CMK (cell line): ENCODE measurements around the gene IQCH.
"Not testable (repeated sequence)": the region's sequence is repeated elsewhere in the genome, so short reads cannot be mapped to it uniquely, and the experiment has no call there.

ENCODE experiments used
- DNase-seq: peaks from one replicate; pipeline ENCODE4 v3.0.0-alpha.2; 2010; ENCODE audit warnings: low read depth

Gene IQCH

DNA sequence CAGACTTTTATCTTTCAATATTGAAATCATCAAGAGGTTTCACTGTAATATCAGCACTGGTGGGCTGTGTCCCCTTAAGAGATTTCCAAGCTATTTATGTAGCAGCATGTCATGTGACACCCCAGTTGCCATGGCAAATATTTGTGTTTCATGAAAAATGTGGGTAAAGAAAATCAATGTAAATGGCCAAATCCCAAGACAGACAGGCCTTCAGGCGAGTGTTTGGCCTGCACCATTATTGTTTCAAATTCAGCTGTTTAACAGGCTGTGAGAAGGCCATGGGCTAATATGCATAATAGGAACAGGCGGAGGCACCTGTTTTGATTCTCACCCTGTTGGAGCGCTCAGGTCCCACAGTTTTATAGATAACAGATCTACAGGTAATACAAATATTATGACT lies 104.2 kb downstream of the IQCH start:
- DNase-seq = no peak

DNA sequence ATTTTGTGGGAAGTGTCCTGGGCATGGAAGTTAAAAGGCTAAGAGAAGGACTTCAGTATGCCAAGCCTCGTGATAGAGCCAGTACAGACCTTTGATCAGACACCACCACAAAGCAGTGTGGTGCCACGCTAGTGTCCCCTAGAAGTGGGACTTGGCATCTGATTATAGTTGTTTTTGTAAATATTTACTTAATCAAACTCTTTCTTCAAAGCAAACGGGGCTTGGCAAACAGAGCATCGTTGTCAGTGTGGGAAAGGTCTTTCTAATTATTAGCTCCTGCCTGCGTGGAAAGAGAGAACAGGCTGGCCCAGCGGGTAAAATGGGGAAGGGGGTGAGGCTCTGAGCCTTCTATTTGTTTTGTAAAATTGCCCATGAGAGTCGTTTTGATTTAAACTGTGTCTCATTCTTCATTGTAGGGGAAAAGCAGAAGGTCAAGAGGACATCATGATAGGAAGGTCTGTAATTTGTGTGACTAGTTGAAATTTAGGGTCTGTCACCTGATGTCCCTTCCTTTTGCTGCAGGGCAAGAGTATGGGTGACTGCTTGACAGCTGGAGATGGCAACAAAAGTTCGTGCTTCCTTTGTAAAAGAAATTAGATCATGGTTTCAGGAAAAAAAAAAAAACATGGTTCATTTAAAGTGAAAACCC lies 105.0 kb downstream of the IQCH start:
- no peak for DNase-seq

DNA sequence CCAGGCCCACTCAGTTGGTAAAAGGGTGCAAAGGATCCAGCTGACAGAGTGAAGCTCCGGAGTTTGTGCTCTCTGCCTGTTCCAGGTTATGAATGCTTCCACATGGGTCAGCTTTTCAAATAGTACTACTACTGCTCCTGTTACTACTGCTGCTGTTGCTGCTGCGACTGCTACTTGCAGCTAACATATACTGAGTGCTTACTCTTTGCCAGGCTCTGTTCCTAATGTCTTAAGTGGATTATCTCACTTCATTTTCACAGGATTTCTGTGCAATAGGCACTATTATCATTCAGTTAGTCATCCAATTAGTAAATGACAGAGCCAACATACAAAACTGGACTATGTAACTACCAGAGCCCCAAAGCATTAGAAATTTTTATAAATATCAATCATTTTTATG lies 106.5 kb downstream of the IQCH start:
- no peak for DNase-seq

DNA sequence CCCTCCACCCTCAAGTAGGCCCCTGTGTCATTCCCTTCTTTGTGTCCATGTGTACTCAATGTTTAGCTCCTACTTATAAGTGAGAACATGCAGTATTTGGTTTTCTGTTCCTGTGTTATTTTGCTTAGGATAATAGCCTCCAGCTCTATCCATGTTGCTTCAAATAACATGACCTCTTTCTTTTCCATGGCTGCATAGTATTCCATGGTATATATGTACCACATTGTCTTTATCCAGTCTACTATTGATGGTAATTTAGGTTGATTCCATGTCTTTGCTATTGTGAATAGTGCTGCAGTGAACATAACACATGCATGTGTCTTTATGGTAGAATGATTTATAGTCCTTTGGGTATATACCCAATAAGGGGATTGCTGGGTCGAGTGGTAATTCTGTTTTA lies 109.1 kb downstream of the IQCH start:
- not testable (repeated sequence) for DNase-seq

DNA sequence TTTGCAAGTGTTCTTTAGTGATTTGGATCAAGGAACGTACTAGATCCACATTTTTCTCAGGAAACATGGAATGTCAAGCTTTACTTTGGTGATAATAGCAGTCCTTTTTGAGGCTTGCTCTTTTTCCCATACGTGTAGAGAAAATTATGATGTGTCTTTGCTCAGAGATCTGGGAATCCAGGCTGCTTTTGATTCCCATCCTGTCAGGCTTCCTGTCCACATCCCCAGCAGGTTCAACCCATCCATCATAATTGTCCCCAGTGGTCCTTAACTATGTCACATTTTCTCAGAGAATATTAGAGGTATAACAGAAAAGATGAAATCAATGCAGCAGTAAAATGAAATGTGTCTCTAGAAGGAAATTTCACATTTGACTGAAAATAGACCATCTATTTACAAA lies 111.4 kb downstream of the IQCH start:
- DNase-seq = no peak

DNA sequence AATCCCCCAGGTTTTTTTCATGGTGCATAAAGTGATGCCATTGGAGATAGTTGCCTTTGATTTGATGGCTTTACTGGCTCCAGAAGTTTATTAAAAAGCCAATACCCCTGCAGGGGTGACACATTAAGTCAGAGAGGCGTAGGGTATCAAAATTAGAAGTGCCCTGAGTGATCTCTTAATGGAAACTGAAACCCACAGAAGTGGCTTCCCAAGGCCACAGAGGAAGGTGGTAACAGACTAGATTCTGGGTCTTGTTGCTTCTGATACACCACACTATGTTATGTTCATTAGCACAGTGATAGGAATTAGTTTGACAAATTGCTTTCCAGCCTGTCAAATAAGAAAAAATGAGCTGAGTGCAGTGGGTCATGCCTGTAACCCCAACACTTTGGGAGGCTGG lies 112.3 kb downstream of the IQCH start:
- no peak for DNase-seq

DNA sequence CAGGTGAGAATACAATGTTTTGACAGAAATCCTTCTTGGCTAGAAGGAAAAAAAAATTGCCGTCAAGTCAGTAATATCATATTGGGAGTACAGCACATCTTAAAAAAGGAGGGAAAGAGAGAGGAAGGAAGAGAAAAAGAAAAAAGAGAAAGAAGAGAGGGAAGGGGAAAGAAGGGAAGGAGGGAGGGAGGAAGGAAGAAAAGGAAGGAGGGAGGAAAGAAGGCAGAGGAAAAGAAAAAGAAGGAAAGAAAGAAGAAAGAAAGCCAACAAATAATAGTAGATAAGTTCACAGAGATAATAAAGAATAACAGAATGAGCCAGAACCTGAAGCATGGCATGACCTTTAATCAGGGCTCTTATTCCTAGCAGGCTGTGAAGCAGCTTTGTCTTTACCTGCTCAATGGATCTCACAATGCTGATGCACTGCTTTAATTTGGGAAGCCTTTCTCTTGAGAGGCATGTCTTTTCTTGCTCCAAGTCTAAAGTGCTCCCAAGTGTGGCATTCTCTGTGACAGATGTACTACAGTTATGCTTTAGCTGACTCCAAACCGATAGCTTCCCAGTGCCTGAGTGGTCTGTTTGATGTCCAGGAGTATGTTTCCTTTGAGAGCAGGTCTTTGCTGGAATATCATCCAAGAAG lies 114.9 kb downstream of the IQCH start:
- no peak for DNase-seq

DNA sequence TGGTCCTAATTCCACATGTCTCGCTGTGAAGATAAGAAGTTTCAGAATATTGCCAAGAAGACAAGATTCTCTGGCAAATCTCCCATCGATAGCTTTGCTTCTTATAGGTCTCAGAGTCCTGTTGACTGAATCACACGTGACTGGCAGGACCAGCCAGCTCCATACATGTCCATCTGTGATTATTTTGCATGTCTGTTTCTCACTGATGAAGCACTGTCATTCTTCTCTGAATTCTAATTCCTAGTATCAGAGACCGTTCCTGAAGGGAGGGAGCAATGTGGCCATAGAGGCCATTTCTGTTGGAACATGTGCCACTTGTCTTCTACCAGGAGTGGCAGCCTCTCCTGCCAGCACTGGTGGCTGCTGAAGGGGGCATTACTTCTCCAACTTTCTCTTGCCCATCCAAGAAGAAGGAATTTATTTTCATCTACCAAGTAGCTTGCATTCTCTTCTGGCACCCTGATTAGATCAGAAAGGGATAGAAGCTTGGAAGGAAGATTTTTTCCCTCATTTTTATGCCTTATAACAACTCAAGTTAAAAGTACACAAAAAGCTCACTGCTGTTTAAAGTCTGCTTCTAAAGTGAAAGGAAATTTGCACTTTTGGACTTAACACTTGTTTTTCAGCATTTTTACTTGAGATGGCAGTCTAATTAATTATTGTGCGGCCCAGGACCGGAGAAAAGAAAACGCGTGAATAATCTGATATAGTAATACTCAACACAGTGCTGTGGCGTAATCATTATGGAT lies 115.8 kb downstream of the IQCH start:
- DNase-seq = no peak

DNA sequence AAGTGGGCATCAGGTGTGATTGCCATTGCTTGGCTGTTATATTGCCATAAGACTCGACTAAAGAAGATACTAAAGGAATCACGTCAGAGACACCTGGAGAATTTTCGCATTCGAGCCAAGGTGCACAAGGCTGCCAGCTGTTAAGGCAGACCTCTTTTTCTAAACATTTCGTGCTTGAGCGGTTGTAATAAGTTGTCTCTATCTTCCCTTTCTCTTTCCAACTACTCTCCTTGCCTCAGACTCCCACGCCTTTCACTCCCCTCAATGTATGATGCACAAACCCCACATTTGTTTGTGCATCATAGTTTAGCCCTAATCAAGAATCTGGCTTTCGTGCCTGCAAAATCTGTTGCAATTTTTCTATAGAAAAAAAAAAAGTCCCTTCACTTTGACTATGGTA lies 118.0 kb downstream of the IQCH start:
- no peak for DNase-seq

DNA sequence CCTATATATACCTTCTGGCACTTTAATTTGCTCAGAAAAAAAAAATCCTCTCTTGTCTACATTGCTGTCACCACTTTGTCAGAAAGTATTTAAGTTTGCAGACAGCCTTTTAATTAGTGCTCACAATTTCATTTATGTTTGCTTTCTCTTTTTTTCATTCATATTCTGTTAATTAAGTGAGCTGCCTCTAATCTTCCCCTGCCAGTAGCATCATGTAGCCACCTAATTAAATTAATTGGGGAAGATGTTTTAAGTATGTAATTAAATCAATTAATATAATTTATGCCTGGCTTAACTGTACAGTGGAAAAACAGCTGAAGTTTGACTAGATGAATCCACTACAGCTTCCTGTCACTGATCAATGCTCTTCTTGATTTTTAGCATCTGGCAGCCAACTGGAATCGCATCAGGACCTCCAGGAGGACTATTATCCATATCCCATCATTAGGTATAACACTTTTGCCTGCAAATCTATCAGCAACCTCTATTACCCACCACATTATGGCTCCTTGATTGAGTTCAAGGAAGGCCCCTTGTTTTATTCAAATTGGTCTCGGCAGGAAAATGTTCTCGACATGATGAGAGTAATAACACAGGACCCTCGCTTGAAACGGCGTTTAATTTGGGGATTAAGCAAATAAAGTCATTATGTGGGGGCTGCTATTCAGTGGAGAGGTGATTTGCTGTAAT lies 118.5 kb downstream of the IQCH start:
- no peak for DNase-seq

DNA sequence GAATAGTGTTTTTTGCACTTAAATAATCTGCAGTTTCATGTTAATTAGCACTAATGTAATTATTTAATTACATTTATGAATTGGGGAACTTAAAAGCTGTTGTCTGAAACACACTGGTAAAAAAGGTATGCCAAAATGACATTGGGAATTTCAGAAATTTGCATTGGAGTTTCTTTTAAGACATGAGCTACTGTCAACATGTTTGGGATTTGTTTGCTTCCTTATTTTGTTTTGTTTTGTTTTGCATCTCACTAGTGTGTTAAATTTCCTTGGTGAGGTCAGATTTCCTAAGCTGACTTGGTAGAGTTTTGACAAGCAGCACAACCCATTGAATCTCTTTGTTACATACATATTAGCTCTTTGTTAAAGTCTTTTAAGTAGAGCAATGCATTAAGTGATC lies 119.4 kb downstream of the IQCH start:
- DNase-seq = no peak

DNA sequence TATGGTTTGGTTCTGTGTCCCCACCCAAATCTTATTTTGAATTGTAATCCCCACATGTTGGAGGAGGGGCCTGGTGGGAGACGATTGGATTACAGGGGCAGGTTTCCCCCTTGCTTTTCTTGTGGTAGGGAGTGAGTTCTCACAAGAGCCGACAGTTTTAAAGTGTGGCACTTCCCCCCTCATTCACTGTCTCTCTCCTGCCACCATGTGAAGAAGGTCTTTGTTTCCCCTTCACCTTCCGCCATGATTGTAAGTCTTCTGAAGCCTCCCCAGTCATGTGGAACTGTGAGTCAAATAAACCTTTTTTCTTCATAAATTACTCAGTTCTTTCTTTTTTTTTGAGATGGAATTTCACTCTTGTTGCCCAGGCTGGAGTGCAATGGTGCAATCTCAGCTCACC lies 124.9 kb downstream of the IQCH start:
- no peak for DNase-seq

DNA sequence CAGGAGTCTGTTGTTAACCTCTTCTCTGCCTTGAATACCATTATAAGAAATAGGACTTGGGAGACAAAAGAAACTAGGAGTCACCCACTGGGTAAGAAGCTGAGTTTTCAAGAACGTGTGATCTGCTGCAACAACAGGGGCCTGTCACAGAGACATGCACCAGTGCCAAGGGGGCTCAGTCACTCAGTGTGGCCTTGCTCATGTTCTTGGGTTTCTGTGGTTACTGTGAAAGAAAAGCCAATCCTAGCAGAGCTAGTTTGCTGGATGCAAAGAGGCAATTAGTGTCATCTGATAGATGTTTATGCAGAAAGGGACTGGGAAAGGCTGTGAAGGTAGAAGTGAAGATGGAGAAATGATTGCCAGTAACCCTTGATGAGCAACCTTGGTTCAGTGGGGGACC lies 126.3 kb downstream of the IQCH start:
- DNase-seq = no peak

DNA sequence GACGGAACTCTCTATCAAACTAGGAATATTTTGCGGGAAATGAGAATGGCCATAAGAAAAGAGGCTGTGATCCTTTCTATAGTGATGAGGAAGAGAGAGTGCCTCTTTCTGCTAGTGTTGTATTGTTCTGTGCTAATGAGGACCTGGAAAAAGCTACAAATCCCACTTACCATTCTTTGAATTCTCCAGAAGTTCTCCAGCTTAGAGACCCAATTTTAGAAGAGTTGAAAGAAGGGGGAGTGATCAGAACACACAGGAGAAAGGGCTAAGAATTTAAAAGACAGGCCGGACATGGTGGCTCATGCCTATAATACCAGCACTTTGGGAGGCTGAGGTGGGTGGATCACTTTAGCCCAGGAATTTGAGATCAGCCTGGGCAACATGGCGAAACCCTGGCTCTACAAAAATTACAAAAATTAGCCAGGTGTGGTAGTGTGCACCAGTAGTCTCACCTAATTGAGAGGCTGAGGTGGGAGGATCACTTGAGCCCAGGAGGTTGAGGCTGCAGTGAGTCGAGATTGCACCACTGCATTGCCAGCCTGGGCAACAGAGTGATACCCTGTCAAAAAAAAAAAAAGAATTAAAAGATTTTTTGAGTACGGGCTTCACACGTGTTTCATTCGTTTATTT lies 126.9 kb downstream of the IQCH start:
- DNase-seq = no peak

DNA sequence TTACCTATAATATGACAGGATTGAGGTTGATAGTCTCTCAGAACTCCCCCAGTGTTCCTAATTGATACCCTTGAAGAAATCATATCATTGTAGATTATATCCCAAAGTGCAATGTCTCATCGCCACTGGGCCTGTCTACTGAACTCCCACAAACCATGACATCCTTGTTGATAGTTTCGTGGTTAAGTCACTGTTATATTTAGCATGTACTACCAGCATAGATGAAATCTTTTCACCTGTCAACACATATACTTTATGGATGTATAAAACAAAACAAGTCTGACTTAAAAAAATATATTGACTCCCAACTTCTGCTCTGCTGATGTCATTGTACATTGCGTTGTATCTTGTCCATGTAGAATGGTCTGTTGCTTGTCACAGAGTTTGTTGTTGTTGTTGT lies 128.1 kb downstream of the IQCH start:
- DNase-seq = no peak

DNA sequence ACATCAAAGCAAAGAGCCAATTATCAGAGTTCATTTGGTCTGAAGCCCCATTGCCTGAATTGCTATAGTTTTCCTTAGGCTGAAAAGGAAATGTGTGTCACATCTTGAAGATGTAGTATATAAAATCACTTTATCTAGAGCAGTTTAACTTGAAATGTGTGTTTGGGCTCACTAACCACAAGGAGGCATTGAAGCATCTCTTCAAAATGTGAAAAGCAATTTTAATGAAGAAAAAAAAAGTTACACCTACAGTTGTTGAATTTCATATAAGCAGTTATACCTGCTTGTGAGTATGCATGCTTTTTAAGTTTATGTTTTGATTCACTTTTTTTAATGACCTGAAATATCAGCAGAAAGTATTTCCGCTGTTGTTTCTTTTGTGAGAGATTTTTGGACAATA lies 129.3 kb downstream of the IQCH start:
- no peak for DNase-seq

DNA sequence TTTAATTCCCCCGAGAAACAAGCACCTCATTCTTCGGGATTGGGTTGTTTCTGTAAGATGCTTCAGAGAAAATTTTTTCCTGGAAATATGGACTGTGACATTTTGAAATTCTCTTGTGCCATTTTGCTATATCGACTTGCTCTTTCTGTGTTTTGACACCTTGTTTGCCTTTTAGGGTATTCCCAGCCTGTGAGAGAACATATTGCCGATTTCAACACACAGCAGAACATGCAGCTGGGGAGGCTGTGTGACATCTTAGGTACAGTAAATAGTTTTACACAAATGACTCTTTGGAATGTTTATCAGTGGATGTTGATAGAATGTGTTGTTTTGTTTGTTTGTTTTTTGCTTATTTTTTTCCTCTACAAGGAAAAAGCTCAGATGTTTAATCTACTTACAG lies 130.2 kb downstream of the IQCH start:
- DNase-seq = no peak

DNA sequence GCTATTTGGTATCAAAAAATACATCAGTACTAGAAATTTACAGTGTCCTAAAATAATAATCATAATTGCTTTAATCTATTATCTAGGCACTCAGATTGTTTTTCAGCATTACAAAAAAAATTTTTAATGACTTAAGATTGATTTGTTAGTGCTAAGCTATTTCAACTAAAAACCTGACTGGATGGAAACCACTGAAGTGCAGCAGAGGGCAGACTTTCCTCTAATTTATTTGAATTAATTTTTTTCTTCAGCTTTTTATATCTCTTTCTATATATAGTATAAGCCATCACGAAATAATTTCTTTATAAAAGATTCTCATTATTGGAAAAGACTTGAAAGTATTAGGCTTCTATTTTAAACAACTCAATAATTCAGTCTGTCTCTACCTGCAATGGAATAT lies 131.4 kb downstream of the IQCH start:
- no peak for DNase-seq

DNA sequence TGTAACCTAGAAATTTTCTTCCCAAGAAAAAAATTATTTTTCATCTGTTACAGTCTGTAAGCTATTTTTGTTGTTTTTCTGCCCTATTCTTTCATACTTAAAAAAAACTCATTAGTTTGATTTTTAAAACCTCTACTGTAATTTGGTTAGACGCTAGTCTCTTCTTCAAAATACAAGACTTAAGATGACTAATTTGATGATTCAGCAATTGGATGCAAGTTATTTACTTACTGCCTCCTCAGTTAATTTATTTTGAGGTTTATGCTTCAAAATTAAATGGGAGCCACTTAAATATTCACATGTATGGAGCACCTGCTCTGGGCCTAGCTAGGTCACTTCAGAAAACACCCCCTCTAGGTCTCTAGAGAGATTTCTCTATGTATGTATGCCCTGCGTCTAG lies 132.4 kb downstream of the IQCH start:
- no peak for DNase-seq

DNA sequence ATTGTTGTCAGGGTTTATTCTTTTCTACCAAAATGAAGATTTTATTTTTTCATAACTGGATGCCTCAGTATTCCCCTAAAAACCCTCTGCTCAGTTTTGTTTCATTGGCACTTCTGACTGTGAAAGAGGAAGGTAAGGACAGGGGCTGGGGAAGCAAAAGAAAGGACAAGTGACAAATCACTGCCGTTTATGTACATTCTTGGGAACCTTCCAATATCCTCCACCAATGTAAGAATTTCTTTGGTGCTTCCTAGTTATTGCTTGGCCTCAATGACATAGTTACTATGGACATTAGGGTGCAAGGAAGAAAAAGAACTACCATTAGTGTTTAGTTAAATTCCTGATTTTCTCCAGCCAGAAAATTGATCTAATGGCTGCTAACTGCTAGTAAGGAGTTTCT lies 135.4 kb downstream of the IQCH start:
- no peak for DNase-seq

DNA sequence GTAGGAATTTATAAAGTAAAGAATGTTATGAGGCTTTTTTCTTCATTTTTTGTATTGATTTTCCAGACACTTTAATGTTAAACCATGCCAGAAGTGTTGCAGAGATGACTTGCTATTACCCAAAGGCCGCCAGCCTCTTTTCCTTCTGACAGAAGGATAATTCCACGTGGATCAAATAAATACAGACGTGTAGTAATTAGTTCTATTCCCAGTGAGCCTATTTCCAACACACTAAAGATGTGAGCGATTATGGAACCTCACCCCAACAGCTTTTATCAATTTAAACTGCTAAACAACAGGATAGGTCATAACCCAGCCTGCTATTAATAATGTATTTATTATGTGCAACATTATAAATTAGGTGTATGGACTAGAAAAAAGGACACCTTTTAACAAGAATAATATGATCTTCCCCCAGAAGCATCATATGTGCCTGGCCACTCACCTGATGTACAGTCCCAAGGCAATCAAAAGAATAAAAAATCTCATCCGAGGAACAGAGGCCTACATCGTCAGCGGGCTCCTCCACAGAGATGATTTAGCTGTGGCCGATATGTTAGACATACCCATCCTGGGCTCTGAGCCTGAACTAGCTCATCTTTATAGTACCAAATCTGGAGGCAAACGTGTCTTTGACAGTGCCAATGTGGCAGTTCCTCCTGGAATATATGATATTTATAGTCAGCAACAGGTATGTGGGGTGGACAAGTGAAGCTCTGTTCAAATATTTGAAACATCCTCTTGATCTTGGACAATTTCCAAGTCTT lies 140.5 kb downstream of the IQCH start:
- DNase-seq = no peak

DNA sequence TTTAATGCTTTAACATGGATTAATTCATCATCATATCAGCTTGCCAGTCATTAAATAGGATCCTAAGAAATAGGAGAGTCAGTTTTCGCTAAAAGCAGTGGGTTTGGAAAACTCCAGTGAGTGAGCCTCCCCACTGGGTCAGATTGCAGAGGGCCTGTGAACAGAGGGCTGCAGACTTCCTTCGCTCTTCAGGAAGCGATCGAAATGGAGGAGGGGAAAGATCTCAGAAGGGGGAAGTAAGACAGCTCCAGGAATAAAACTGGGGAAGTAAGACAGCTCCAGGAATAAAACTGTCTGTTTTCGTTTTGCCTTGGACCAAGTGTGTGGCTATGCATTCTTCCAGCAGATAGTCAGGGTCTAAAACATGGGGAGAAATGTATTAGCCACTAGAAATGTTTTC lies 141.5 kb downstream of the IQCH start:
- no peak for DNase-seq
